H1 (cell line): Measurements from ENCODE around the gene ACAD11. TPM values are rescaled to one million over a fixed set of nuclear protein-coding genes. Genes with fewer than 3 reads are reported as not detected.

Experiments used
- CTCF ChIA-PET: fragments of 300-600 bp; sonication (Branson Sonifier 250); formaldehyde crosslinking; loops from one replicate; lab custom pipeline; 2021; ENCODE audit not compliant: partially characterized antibody; lab: Charles Lee
- POLR2A ChIA-PET: fragments of 300-600 bp; sonication (Branson Sonifier 250); formaldehyde crosslinking; loops from one replicate; lab custom pipeline; 2021; ENCODE audit warnings: inconsistent platforms; ENCODE audit not compliant: partially characterized antibody; lab: Charles Lee
- DNase-seq, 2 experiments: peaks; one replicate each; pipeline versions ENCODE4 v3.0.0 to v3.0.0-alpha.2; 2010 to 2022; ENCODE audit warnings: low spot score in 2 of 2, low read depth in 1 of 2, mixed read lengths in 1 of 2
- FAIRE-seq: peaks from 2 replicates; lab custom pipeline; 2011; peaks lifted over from hg19 to GRCh38; lab: Jason Lieb, UNC
- H2AFZ ChIP-seq: 2 replicates; pipeline ENCODE4 v1.8.1; 2012; ENCODE audit warnings: low read length, inconsistent platforms
- H2AK5ac ChIP-seq: 2 replicates; pipeline ENCODE4 v1.6.1; 2013; ENCODE audit warnings: low read depth, low read length
- H2BK120ac ChIP-seq: replicated peaks from 2 replicates; pipeline ENCODE3; 2013; ENCODE audit warnings: low read depth, low read length, inconsistent platforms
- H2BK12ac ChIP-seq: 2 replicates; pipeline ENCODE4 v1.6.1; 2013; ENCODE audit warnings: low read depth, low read length
- H2BK15ac ChIP-seq: 2 replicates; pipeline ENCODE4 v1.6.1; 2013; ENCODE audit warnings: low read length
- H2BK20ac ChIP-seq: 2 replicates; pipeline ENCODE4 v1.6.1; 2013; ENCODE audit warnings: low read length
- H2BK5ac ChIP-seq: 2 replicates; pipeline ENCODE4 v1.6.1; 2013; ENCODE audit warnings: low read depth, low read length
- H3K14ac ChIP-seq: 2 replicates; pipeline ENCODE4 v1.6.1; 2013; ENCODE audit warnings: inconsistent platforms; ENCODE audit not compliant: insufficient read length
- H3K18ac ChIP-seq: 2 replicates; pipeline ENCODE4 v1.6.1; 2013; ENCODE audit warnings: low read length; ENCODE audit errors: extremely low read depth
- H3K23ac ChIP-seq: 2 replicates; pipeline ENCODE4 v1.6.1; 2013; ENCODE audit warnings: inconsistent platforms; ENCODE audit not compliant: insufficient read length
- H3K23me2 ChIP-seq: 2 replicates; pipeline ENCODE4 v1.6.1; 2013; ENCODE audit warnings: low read depth, low read length
- H3K27ac ChIP-seq: 2 replicates; pipeline ENCODE4 v1.6.1; 2011; ENCODE audit warnings: low read depth, low read length, inconsistent platforms
- H3K27me3 ChIP-seq, 4 experiments: replicated peaks in 1 of 4; 1 replicate in 1 of 4; 2 replicates in 3 of 4; pipeline versions ENCODE4 v1.6.1 to v1.8.1; 2011 to 2013; ENCODE audit warnings: low read length in 3 of 4, mild to moderate bottlenecking in 3 of 4, inconsistent platforms in 2 of 4, mixed read lengths in 2 of 4, moderate library complexity in 1 of 4; ENCODE audit not compliant: control insufficient read depth in 3 of 4, insufficient read depth in 3 of 4; ENCODE audit errors: extremely low read depth in 1 of 4
- H3K36me3 ChIP-seq, 4 experiments: 2 replicates each; pipeline versions ENCODE4 v1.6.1 to v1.8.1; 2011 to 2013; ENCODE audit warnings: mild to moderate bottlenecking in 4 of 4, low read length in 3 of 4, moderate library complexity in 2 of 4, control low read depth in 1 of 4, inconsistent platforms in 1 of 4; ENCODE audit not compliant: insufficient read depth in 4 of 4, control insufficient read depth in 2 of 4
- H3K4ac ChIP-seq: replicated peaks from 2 replicates; pipeline ENCODE3; 2013; ENCODE audit warnings: low read length, low read depth, mixed read lengths, inconsistent platforms; ENCODE audit not compliant: insufficient read length
- H3K4me1 ChIP-seq, 4 experiments: replicated peaks in 1 of 4; 1 replicate in 1 of 4; 2 replicates in 3 of 4; pipeline versions ENCODE4 v1.6.1 to v1.8.1; 2011 to 2013; ENCODE audit warnings: low read length in 3 of 4, inconsistent platforms in 2 of 4, mixed read lengths in 1 of 4; ENCODE audit not compliant: insufficient read depth in 4 of 4, control insufficient read depth in 3 of 4
- H3K4me2 ChIP-seq, 2 experiments: 2 replicates each; pipeline versions ENCODE4 v1.6.1 to v1.8.1; 2011 to 2013; ENCODE audit warnings: low read depth in 2 of 2, low read length in 2 of 2, control low read depth in 1 of 2, inconsistent platforms in 1 of 2, mild to moderate bottlenecking in 1 of 2; ENCODE audit not compliant: insufficient read depth in 1 of 2
- H3K4me3 ChIP-seq, 4 experiments: fragments of 200-600, 300-600 bp in 1 of 4; sonication (generic), shearing (Covaris generic), sonication (Bioruptor Twin) in 1 of 4; 2 replicates each; pipeline versions ENCODE4 v1.5.1 to v1.8.1; 2011 to 2016; ENCODE audit warnings: low read length in 4 of 4, low read depth in 3 of 4, control low read depth in 2 of 4, inconsistent platforms in 2 of 4, mild to moderate bottlenecking in 2 of 4, mixed read lengths in 1 of 4, moderate library complexity in 1 of 4; ENCODE audit not compliant: insufficient read depth in 2 of 4; ENCODE audit errors: extremely low read depth in 1 of 4
- H3K56ac ChIP-seq: replicated peaks from 2 replicates; pipeline ENCODE3; 2013; ENCODE audit warnings: low read depth, mild to moderate bottlenecking, mixed read lengths, low read length, inconsistent platforms; ENCODE audit not compliant: insufficient read length
- H3K79me1 ChIP-seq: 2 replicates; pipeline ENCODE4 v1.6.1; 2013; ENCODE audit warnings: low read depth, low read length, control low read depth
- H3K79me2 ChIP-seq, 2 experiments: 2 replicates each; pipeline versions ENCODE4 v1.6.1 to v1.8.1; 2012 to 2013; ENCODE audit warnings: low read length in 2 of 2, mild to moderate bottlenecking in 2 of 2, inconsistent platforms in 1 of 2; ENCODE audit not compliant: insufficient read depth in 2 of 2, control insufficient read depth in 1 of 2
- H3K9ac ChIP-seq, 4 experiments: replicated peaks in 1 of 4; 1 replicate in 1 of 4; 2 replicates in 3 of 4; pipeline versions ENCODE4 v1.6.1 to v1.8.1; 2011 to 2013; ENCODE audit warnings: low read depth in 3 of 4, low read length in 3 of 4, control low read depth in 2 of 4, mild to moderate bottlenecking in 2 of 4, moderate library complexity in 2 of 4, inconsistent platforms in 1 of 4; ENCODE audit errors: extremely low read depth in 1 of 4
- H3K9me3 ChIP-seq, 2 experiments: 2 replicates each; pipeline versions ENCODE4 v1.6.1 to v1.8.1; 2012 to 2013; ENCODE audit warnings: mild to moderate bottlenecking in 2 of 2, moderate library complexity in 2 of 2, control low read depth in 1 of 2, inconsistent platforms in 1 of 2, low read depth in 1 of 2, low read length in 1 of 2, mixed read lengths in 1 of 2; ENCODE audit not compliant: insufficient read depth in 2 of 2
- H4K20me1 ChIP-seq, 2 experiments: replicated peaks in 1 of 2; 2 replicates each; pipeline versions ENCODE3 to v1.8.1; 2011 to 2013; ENCODE audit warnings: inconsistent platforms in 2 of 2, low read length in 2 of 2, mild to moderate bottlenecking in 1 of 2; ENCODE audit not compliant: insufficient read depth in 2 of 2, control insufficient read depth in 1 of 2
- H4K5ac ChIP-seq: 2 replicates; pipeline ENCODE4 v1.6.1; 2013; ENCODE audit warnings: low read length, low read depth, mixed read lengths, inconsistent platforms; ENCODE audit not compliant: insufficient read length
- H4K8ac ChIP-seq: 2 replicates; pipeline ENCODE4 v1.8.0; 2013; ENCODE audit warnings: mild to moderate bottlenecking, moderate library complexity, low read length, inconsistent platforms; ENCODE audit not compliant: insufficient read depth; ENCODE audit errors: extremely low read depth
- H4K91ac ChIP-seq: replicated peaks from 2 replicates; pipeline ENCODE3; 2013; ENCODE audit warnings: low read length, mixed read lengths, inconsistent platforms; ENCODE audit not compliant: insufficient read length
- CREB1 ChIP-seq: IDR thresholded peaks from 2 replicates; pipeline ENCODE4 v1.6.1; 2012; ENCODE audit warnings: inconsistent platforms
- EZH2 ChIP-seq: fragments of 200-600 bp; sonication (generic); IDR thresholded peaks from 2 replicates; pipeline ENCODE4 v1.7.1; 2012; ENCODE audit warnings: low read depth, mild to moderate bottlenecking, moderate library complexity, low read length, inconsistent platforms; ENCODE audit not compliant: severe bottlenecking
- TAF1 ChIP-seq: IDR thresholded peaks from 2 replicates; pipeline ENCODE4 v1.6.1; 2011; ENCODE audit warnings: mild to moderate bottlenecking, low read depth, low read length
- polyA plus RNA-seq, 7 experiments: library from polyadenylated mRNA; depleted of rRNA in 3 of 7; stranded (reverse) in 5 of 7; unstranded in 2 of 7; fragments of >200 nt in 5 of 7; fragments of 200-250 nt in 2 of 7; gene quantifications; 1 replicate in 5 of 7; 2 replicates in 1 of 7; 4 replicates in 1 of 7; pipeline versions ENCODE4 v1.2.1 to v1.2.3, GENCODE V29; 2011 to 2013; ENCODE audit warnings: missing spikeins in 2 of 7, mixed read lengths in 2 of 7
- total RNA-seq: library from RNA; stranded (reverse); fragmentation: NEBNext Ultra II Directional; extraction: Animal tissue kit (Norgen Biotek cat#: 25700); gene quantifications from 2 replicates; pipeline ENCODE4 v1.2.1, GENCODE V29; 2021
- TF ChIP-seq, protein P1 (sequence below): IDR thresholded peaks from 2 replicates; pipeline ENCODE4 v1.6.1; 2011; ENCODE audit warnings: low read depth, mild to moderate bottlenecking, low read length; ENCODE audit not compliant: insufficient read depth

The ACAD11 gene
- total and polyA plus RNA-seq, 2 of the 8 experiments (the other 6 are each of a cell fraction or from before 2014, with no cell fraction given), result 5.5 to 11.0 TPM

DNA sequence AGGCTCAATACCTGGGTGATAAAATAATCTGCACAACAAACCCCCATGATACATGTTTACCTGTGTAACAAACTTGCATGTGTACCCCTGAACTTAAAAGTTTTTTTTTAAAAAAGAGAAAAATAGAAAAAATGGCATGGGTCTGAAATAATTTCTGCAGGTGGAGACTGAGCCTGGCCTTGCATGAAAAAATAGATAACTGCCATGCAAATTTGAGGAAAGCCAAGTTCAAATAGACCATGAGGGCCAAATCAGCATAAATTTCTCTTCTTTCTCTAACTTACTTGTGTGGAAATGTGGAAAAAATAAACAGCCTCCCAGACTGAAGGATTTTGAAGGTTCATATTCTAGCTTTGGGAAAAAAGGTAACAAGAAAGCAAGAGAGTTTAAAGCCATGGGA lies 63.3 kb downstream of the ACAD11 start:
- H3K23me2 ChIP-seq, result no peaks in the 10 kb centered on the region
- H2BK5ac ChIP-seq, result no peak overlapping the region
- TF ChIP-seq EZH2 (no peak), CREB1 (no peak), TAF1 (no peak)
- TF ChIP-seq, protein P1, sequence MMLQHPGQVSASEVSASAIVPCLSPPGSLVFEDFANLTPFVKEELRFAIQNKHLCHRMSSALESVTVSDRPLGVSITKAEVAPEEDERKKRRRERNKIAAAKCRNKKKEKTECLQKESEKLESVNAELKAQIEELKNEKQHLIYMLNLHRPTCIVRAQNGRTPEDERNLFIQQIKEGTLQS, result no peak
- no peak overlapping the region for H2AK5ac ChIP-seq
- H2BK12ac ChIP-seq, result no peak overlapping the region
- no peak overlapping the region for H3K4me3 ChIP-seq
- H3K4me2 ChIP-seq, result no peak overlapping the region
- FAIRE-seq (no peak), DNase-seq (no peak)
- no peaks in the 10 kb centered on the region for H3K79me1 ChIP-seq
- H3K4ac ChIP-seq, result no peak overlapping the region
- no peak overlapping the region for H2BK120ac ChIP-seq
- no peak overlapping the region for H3K18ac ChIP-seq
- H3K36me3 ChIP-seq, result no peaks in the 10 kb centered on the region
- no peak overlapping the region for H3K23ac ChIP-seq
- H2AFZ ChIP-seq, result no peak overlapping the region
- no peak overlapping the region for H3K9ac ChIP-seq
- no peak overlapping the region for H3K27ac ChIP-seq
- no peaks in the 10 kb centered on the region for H3K9me3 ChIP-seq
- H3K56ac ChIP-seq, result no peak overlapping the region
- POLR2A ChIA-PET, result no interaction called here
- no peaks in the 10 kb centered on the region; a peak in 1 of 7 replicates for H3K4me1 ChIP-seq
- H3K79me2 ChIP-seq, result no peaks in the 10 kb centered on the region
- H2BK20ac ChIP-seq, result no peak overlapping the region
- no peak overlapping the region for H4K8ac ChIP-seq
- no peak overlapping the region for H2BK15ac ChIP-seq
- no peak overlapping the region for H4K91ac ChIP-seq
- H3K14ac ChIP-seq, result no peak overlapping the region
- no peaks in the 10 kb centered on the region for H4K20me1 ChIP-seq
- no peak overlapping the region for H4K5ac ChIP-seq
- CTCF ChIA-PET, result interaction anchor here (1.0 kb wide), 1 partner anchor 56 kb away, joined by 3 read pairs; no protein-coding TSS in a partner anchor
- H3K27me3 ChIP-seq, result no peaks in the 10 kb centered on the region
